WI38 (cell line): ENCODE data around the gene CXCL16.

Experiments used
- H3K4me3 ChIP-seq: 2 replicates; pipeline ENCODE4 v1.5.1; 2011; ENCODE audit warnings: low read depth, mild to moderate bottlenecking, control low read depth, low read length
- CTCF ChIP-seq: IDR thresholded peaks from 2 replicates; pipeline ENCODE4 v1.5.1; 2012; ENCODE audit warnings: low read depth, mild to moderate bottlenecking, control low read depth, low read length

The CXCL16 gene, protein sequence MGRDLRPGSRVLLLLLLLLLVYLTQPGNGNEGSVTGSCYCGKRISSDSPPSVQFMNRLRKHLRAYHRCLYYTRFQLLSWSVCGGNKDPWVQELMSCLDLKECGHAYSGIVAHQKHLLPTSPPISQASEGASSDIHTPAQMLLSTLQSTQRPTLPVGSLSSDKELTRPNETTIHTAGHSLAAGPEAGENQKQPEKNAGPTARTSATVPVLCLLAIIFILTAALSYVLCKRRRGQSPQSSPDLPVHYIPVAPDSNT

GRCh38 chr17:4739122-4740024 is at the start of gene CXCL16, which contains the start of gene ZMYND15:
Gene CXCL16, minus strand, starts transcription at chr17:4739928. Its CDS starts 589 bp downstream, at chr17:4739339.
Gene ZMYND15, plus strand, starts transcription at chr17:4739833. Its CDS starts 716 bp downstream, at chr17:4740549.
- H3K4me3 ChIP-seq = peak within 1 kb of the TSS; percentile 71
- TF ChIP-seq CTCF = no peak

- peak within 1 kb of the TSS; percentile 62 for H3K4me3 ChIP-seq
- no peak for TF ChIP-seq CTCF
Measured at GRCh38 chr17:4788807-4789700, 49.3 kb upstream of the CXCL16 start, which contains the start of gene GLTPD2. Gene GLTPD2, plus strand, starts transcription at chr17:4788964. Its CDS starts 48 bp downstream, at chr17:4789012.

- no peak for TF ChIP-seq CTCF
- H3K4me3 ChIP-seq = no peak overlapping the region
Measured at GRCh38 chr17:4788159-4788806, 48.6 kb upstream of the CXCL16 start.

DNA sequence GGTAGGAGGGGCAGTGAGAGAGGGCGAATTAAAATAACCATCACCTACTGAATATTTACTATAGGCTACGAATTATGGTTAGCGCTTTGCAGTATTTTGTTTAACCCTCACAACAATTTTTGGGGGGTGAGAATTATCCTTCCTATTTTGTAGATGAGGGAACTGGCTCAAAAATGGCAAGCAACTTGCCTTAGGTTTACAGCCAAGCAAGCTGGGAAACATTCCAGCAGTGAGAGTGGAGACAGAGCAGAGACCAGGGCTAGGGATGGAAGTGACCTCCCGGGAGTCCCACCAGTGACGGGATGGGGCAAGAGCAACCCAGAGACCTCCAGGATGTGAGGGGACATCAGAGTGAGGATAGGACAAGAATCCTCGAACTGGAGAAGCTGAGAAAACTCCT is 46.8 kb upstream of the CXCL16 start:
- H3K4me3 ChIP-seq = peak overlapping the region; percentile 32
- no peak for TF ChIP-seq CTCF

DNA sequence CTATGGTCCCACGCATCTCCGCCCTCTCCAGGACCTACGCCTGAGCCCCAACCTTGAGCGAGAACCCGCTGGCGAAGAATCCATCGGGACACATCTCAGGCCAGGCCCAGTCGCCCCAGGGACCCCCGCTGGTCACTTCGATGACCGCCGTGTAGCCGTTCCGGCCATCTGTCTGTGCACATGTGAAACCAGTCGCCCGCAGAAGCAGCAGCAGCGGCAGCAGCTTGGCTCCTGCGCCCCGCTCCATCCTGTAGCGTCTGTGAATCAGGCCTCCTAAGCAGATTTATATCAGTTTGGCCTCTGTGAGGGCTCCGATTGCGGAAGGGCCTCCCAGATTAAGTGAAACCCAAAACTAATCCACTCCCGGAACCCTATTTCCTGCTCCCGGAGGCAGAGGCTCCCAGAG is 46.4 kb upstream of the CXCL16 start, which contains the start of gene VMO1:
Gene VMO1, minus strand, starts transcription at position 259 of the 406 bp plus-strand sequence. Its CDS starts 12 bp downstream, at position 247.
- peak within 1 kb of the TSS; percentile 32 for H3K4me3 ChIP-seq
- no peak for TF ChIP-seq CTCF

- no peak for TF ChIP-seq CTCF
- H3K4me3 ChIP-seq = peak overlapping the region; percentile 32
Measured at GRCh38 chr17:4785311-4786105, 45.8 kb upstream of the CXCL16 start.
